ENCODE data around the gene TRO. TPM values are rescaled to one million over a fixed set of nuclear protein-coding genes. Genes with fewer than 3 reads are reported as not detected.

Gene TRO
- total and polyA plus RNA-seq, 10 of the 15 experiments (the other 5 are each of a cell fraction or from before 2014, with no cell fraction given), result 0.02 to 1.0 (median 0.35) TPM; not detected in 7

DNA sequence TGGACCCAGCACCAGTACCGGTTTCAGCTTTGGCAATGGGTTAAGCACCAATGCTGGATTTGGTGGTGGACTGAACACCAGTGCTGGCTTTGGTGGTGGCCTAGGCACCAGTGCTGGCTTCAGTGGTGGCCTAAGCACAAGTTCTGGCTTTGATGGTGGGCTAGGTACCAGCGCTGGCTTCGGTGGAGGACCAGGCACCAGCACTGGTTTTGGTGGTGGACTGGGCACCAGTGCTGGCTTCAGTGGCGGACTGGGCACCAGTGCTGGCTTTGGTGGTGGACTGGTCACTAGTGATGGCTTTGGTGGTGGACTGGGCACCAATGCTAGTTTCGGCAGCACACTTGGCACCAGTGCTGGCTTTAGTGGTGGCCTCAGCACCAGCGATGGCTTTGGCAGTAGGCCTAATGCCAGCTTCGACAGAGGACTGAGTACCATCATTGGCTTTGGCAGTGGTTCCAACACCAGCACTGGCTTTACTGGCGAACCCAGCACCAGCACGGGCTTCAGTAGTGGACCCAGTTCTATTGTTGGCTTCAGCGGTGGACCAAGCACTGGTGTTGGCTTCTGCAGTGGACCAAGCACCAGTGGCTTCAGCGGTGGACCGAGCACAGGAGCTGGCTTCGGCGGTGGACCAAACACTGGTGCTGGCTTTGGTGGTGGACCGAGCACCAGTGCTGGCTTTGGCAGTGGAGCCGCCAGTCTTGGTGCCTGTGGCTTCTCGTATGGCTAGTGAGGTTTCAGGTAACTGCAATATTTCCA, 9.8 kb downstream of the TRO start:
- Histone ChIP-seq H3K4me3 (no peak overlapping the region), H3K9me3 (replicated peaks; ENCODE audit: control insufficient read depth, insufficient read depth, low read length) (no peaks in the 10 kb centered on the region), H3K4me1 (ENCODE audit: control insufficient read depth, insufficient read depth, low read length) (no peaks in the 10 kb centered on the region), H3K27me3 (replicated peaks in 1 of 2; ENCODE audit: control insufficient read depth in 2 of 2, insufficient read depth in 2 of 2, low read length in 1 of 2) (no peaks in the 10 kb centered on the region), H3K27ac (ENCODE audit: control insufficient read depth, insufficient read depth) (no peak overlapping the region), H3K4me2 (ENCODE audit: control insufficient read depth, insufficient read depth) (no peak overlapping the region), H3K9ac (ENCODE audit: control insufficient read depth, insufficient read depth, low read length) (no peak overlapping the region), H4K20me1 (ENCODE audit: control insufficient read depth, insufficient read depth) (no peaks in the 10 kb centered on the region), H3K36me3 (ENCODE audit: control insufficient read depth in 2 of 2, insufficient read depth in 2 of 2, low read length in 1 of 2) (no peaks in the 10 kb centered on the region), H2AFZ (ENCODE audit: control insufficient read depth, low read depth, low read length) (no peak overlapping the region), H3K79me2 (ENCODE audit: control insufficient read depth, insufficient read depth, low read length) (no peaks in the 10 kb centered on the region)
- FAIRE-seq (no peak), DNase-seq (ENCODE audit: low read depth, low spot score) (no peak), ATAC-seq (no peak)
- WGBS (ENCODE audit: insufficient coverage, insufficient replicate concordance, low lambda C conversion rate, missing lambda C conversion rate), result 47% methylated on average over 17 of the region's 17 CpGs
- in situ Hi-C loops (cut with MboI), result no loop called here
- RAD21 ChIA-PET (ENCODE audit: unreplicated experiment), result no interaction called here
- CTCF ChIA-PET, result no interaction called here
- POLR2A ChIA-PET, result no interaction called here
- no TSS peak for BruUV-seq (replicated peaks)
- intact Hi-C loops (cut with micrococcal nuclease; ENCODE audit: unreplicated experiment), result no loop called here
- SMC1A ChIA-PET (ENCODE audit: uncharacterized antibody, unreplicated experiment), result no interaction called here
- TF ChIP-seq, protein P1, sequence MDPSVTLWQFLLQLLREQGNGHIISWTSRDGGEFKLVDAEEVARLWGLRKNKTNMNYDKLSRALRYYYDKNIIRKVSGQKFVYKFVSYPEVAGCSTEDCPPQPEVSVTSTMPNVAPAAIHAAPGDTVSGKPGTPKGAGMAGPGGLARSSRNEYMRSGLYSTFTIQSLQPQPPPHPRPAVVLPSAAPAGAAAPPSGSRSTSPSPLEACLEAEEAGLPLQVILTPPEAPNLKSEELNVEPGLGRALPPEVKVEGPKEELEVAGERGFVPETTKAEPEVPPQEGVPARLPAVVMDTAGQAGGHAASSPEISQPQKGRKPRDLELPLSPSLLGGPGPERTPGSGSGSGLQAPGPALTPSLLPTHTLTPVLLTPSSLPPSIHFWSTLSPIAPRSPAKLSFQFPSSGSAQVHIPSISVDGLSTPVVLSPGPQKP (IDR thresholded peaks at IDR 0.05; ENCODE audit: low read depth, low read length), result no peak
- TF ChIP-seq BRCA1 (IDR thresholded peaks at IDR 0.05; ENCODE audit: low read depth, low read length), result no peak
- no peak for TF ChIP-seq MEF2B (IDR thresholded peaks at IDR 0.05; ENCODE audit: partially characterized antibody, poor library complexity, severe bottlenecking)
- TF ChIP-seq HDAC6 (IDR thresholded peaks at IDR 0.05; ENCODE audit: unreplicated experiment), result no peak
- no peak for TF ChIP-seq CREM (IDR thresholded peaks at IDR 0.05; ENCODE audit: low read depth)
- TF ChIP-seq, protein P2, sequence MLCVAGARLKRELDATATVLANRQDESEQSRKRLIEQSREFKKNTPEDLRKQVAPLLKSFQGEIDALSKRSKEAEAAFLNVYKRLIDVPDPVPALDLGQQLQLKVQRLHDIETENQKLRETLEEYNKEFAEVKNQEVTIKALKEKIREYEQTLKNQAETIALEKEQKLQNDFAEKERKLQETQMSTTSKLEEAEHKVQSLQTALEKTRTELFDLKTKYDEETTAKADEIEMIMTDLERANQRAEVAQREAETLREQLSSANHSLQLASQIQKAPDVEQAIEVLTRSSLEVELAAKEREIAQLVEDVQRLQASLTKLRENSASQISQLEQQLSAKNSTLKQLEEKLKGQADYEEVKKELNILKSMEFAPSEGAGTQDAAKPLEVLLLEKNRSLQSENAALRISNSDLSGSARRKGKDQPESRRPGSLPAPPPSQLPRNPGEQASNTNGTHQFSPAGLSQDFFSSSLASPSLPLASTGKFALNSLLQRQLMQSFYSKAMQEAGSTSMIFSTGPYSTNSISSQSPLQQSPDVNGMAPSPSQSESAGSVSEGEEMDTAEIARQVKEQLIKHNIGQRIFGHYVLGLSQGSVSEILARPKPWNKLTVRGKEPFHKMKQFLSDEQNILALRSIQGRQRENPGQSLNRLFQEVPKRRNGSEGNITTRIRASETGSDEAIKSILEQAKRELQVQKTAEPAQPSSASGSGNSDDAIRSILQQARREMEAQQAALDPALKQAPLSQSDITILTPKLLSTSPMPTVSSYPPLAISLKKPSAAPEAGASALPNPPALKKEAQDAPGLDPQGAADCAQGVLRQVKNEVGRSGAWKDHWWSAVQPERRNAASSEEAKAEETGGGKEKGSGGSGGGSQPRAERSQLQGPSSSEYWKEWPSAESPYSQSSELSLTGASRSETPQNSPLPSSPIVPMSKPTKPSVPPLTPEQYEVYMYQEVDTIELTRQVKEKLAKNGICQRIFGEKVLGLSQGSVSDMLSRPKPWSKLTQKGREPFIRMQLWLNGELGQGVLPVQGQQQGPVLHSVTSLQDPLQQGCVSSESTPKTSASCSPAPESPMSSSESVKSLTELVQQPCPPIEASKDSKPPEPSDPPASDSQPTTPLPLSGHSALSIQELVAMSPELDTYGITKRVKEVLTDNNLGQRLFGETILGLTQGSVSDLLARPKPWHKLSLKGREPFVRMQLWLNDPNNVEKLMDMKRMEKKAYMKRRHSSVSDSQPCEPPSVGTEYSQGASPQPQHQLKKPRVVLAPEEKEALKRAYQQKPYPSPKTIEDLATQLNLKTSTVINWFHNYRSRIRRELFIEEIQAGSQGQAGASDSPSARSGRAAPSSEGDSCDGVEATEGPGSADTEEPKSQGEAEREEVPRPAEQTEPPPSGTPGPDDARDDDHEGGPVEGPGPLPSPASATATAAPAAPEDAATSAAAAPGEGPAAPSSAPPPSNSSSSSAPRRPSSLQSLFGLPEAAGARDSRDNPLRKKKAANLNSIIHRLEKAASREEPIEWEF (IDR thresholded peaks at IDR 0.05; ENCODE audit: insufficient replicate concordance, low read depth, low read length), result no peak
- TF ChIP-seq NFYB (IDR thresholded peaks at IDR 0.05; ENCODE audit: insufficient read depth, low read depth, low read length), result no peak
- no peak for TF ChIP-seq HCFC1 (IDR thresholded peaks at IDR 0.05; ENCODE audit: low read length)
- TF ChIP-seq, protein P3, sequence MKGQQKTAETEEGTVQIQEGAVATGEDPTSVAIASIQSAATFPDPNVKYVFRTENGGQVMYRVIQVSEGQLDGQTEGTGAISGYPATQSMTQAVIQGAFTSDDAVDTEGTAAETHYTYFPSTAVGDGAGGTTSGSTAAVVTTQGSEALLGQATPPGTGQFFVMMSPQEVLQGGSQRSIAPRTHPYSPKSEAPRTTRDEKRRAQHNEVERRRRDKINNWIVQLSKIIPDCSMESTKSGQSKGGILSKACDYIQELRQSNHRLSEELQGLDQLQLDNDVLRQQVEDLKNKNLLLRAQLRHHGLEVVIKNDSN (IDR thresholded peaks at IDR 0.05; ENCODE audit: borderline replicate concordance, extremely low read length, insufficient read depth, low read depth, low read length), result no peak
- no peak for TF ChIP-seq MYC (IDR thresholded peaks at IDR 0.05; ENCODE audit: insufficient read depth, insufficient read length, insufficient replicate concordance, low read length, severe bottlenecking)
- no peak for TF ChIP-seq ZNF24 (IDR thresholded peaks at IDR 0.05)
- no peak for TF ChIP-seq SIX5 (IDR thresholded peaks at IDR 0.05; ENCODE audit: low read depth, low read length, severe bottlenecking)
- no peak for TF ChIP-seq EZH2 (IDR thresholded peaks at IDR 0.05; ENCODE audit: borderline replicate concordance, control insufficient read depth, low read depth, low read length)
- TF ChIP-seq CREB1 (IDR thresholded peaks at IDR 0.05; ENCODE audit: low read depth), result no peak
- TF ChIP-seq DPF2 (IDR thresholded peaks at IDR 0.05), result no peak
- no peak for TF ChIP-seq FOS (IDR thresholded peaks at IDR 0.05; ENCODE audit: borderline replicate concordance, extremely low read depth, insufficient read length)
- no peak for TF ChIP-seq NFYA (IDR thresholded peaks at IDR 0.05; ENCODE audit: borderline replicate concordance, low read depth, low read length)
- TF ChIP-seq ZNF622 (IDR thresholded peaks at IDR 0.05), result no peak
